DLD1 (cell line): ENCODE results near the gene AFTPH.

Experiments
- in situ Hi-C: cut with HindIII; loops from 2 replicates; pipeline ENCODE4 v1.10.0; 2017; ENCODE audit warnings: low sequenced_read_pairs

Gene AFTPH

GRCh38 chr2:64626963-64627760 lies 103.0 kb downstream of the AFTPH start:
- in situ Hi-C loops = no loop called here

GRCh38 chr2:64627860-64628841 lies 104.0 kb downstream of the AFTPH start:
- in situ Hi-C loops = no loop called here

- in situ Hi-C loops = no loop called here
These were observed 105.2 kb downstream of the AFTPH start for GRCh38 chr2:64629329-64629781.

- in situ Hi-C loops = no loop called here
These were observed 105.7 kb downstream of the AFTPH start for GRCh38 chr2:64629875-64630274.

GRCh38 chr2:64630752-64631151 lies 106.6 kb downstream of the AFTPH start:
- in situ Hi-C loops = no loop called here

- in situ Hi-C loops = no loop called here
These were observed 107.6 kb downstream of the AFTPH start for GRCh38 chr2:64631771-64632170.

GRCh38 chr2:64632835-64633819 lies 109.0 kb downstream of the AFTPH start:
- in situ Hi-C loops = no loop called here

GRCh38 chr2:64634345-64635267 lies 110.5 kb downstream of the AFTPH start:
- in situ Hi-C loops = no loop called here

GRCh38 chr2:64635976-64636911 lies 112.1 kb downstream of the AFTPH start:
- in situ Hi-C loops = no loop called here

- in situ Hi-C loops = no loop called here
These were observed 113.0 kb downstream of the AFTPH start for GRCh38 chr2:64637000-64637635.

GRCh38 chr2:64637931-64638330 lies 113.8 kb downstream of the AFTPH start:
- in situ Hi-C loops = no loop called here

GRCh38 chr2:64638502-64639120 lies 114.5 kb downstream of the AFTPH start:
- in situ Hi-C loops = no loop called here

GRCh38 chr2:64639691-64640090 lies 115.6 kb downstream of the AFTPH start:
- in situ Hi-C loops = no loop called here

- in situ Hi-C loops = no loop called here
These were observed 116.3 kb downstream of the AFTPH start for GRCh38 chr2:64640153-64641044.

GRCh38 chr2:64641599-64641998 lies 117.5 kb downstream of the AFTPH start:
- in situ Hi-C loops = no loop called here
